K562 (cell line): ENCODE measurements around the gene NR1D1. TPM values are rescaled to one million over a fixed set of nuclear protein-coding genes. Genes with fewer than 3 reads are reported as not detected.

Experiments used
- ATAC-seq: fragments of 200-7000 bp; cut with Tn5 transposase; 3 replicates; pipeline ENCODE4 v1.9.1; 2020; ENCODE audit warnings: moderate library complexity
- BruUV-seq: library from RNA; stranded (reverse); fragments of 400-500 nt; replicated peaks from 2 replicates; lab custom pipeline; 2021; lab: Mats Ljungman, UMichigan
- CTCF ChIA-PET: fragments of 300-600 bp; formaldehyde crosslinking; extraction: SDS; loops from one replicate; lab custom pipeline; 2021; ENCODE audit warnings: low intra/inter-chr PET ratio; lab: Yijun Ruan, JAX
- POLR2A ChIA-PET: fragments of 300-600, 350-650 bp; sonication (Branson Sonifier 250); formaldehyde crosslinking; extraction: SDS; loops from one replicate; lab custom pipeline; 2021; ENCODE audit warnings: antibody characterized with exemption, inconsistent platforms; lab: Yijun Ruan, JAX
- DNase-seq, 4 experiments: peaks; one replicate each; pipeline versions ENCODE4 v3.0.0 to v3.0.0-alpha.2; 2011 to 2018; ENCODE audit warnings: low spot score in 3 of 4, mixed read lengths in 3 of 4; ENCODE audit errors: extremely low read depth in 1 of 4
- FAIRE-seq: peaks from 2 replicates; lab custom pipeline; 2011; peaks lifted over from hg19 to GRCh38; lab: Jason Lieb, UNC
- H2AFZ ChIP-seq: 2 replicates; pipeline ENCODE4 v1.6.0; 2011; ENCODE audit warnings: low read depth, low read length, control low read depth, inconsistent platforms
- H3K27ac ChIP-seq: fragments of 200-600 bp; 3 replicates; pipeline ENCODE4 v1.8.0; 2011; ENCODE audit warnings: low read depth, mild to moderate bottlenecking, control low read depth, inconsistent platforms, low read length, moderate library complexity, mixed read lengths; ENCODE audit errors: extremely low read depth
- H3K27me3 ChIP-seq, 2 experiments: fragments of 300-600 bp in 1 of 2; 2 replicates in 1 of 2; 3 replicates in 1 of 2; pipeline versions ENCODE4 v1.6.0 to v1.8.0; 2011; ENCODE audit warnings: inconsistent platforms in 2 of 2, low read length in 2 of 2, mild to moderate bottlenecking in 1 of 2, mixed read lengths in 1 of 2, moderate library complexity in 1 of 2; ENCODE audit not compliant: control insufficient read depth in 2 of 2, insufficient read depth in 2 of 2
- H3K36me3 ChIP-seq: fragments of 300-600 bp; 3 replicates; pipeline ENCODE4 v1.8.0; 2011; ENCODE audit warnings: mild to moderate bottlenecking, low read length, inconsistent platforms; ENCODE audit not compliant: control insufficient read depth, insufficient read depth
- H3K4me1 ChIP-seq, 2 experiments: fragments of 200-600 bp in 1 of 2; replicated peaks in 1 of 2; 2 replicates in 1 of 2; 3 replicates in 1 of 2; pipeline versions ENCODE4 v1.5.1 to v1.8.0; 2011; ENCODE audit warnings: inconsistent platforms in 2 of 2, low read length in 2 of 2, mild to moderate bottlenecking in 1 of 2, mixed read lengths in 1 of 2, moderate library complexity in 1 of 2; ENCODE audit not compliant: control insufficient read depth in 2 of 2, insufficient read depth in 2 of 2
- H3K4me2 ChIP-seq: 2 replicates; pipeline ENCODE4 v1.6.1; 2011; ENCODE audit warnings: low read length, control low read depth, inconsistent platforms, mixed read lengths; ENCODE audit not compliant: insufficient read depth
- H3K4me3 ChIP-seq: fragments of 200-600 bp; sonication (generic), shearing (Covaris generic); 2 replicates; pipeline ENCODE4 v1.5.1; 2016; ENCODE audit warnings: control low read depth, inconsistent platforms
- H3K79me2 ChIP-seq: fragments of 200-600 bp; 3 replicates; pipeline ENCODE4 v1.8.0; 2011; ENCODE audit warnings: low read length, inconsistent platforms; ENCODE audit not compliant: control insufficient read depth, insufficient read depth
- H3K9ac ChIP-seq, 2 experiments: 2 replicates each; pipeline versions ENCODE4 v1.6.0 to v1.6.1; 2011; ENCODE audit warnings: low read depth in 2 of 2, low read length in 2 of 2, control low read depth in 1 of 2, inconsistent platforms in 1 of 2, mild to moderate bottlenecking in 1 of 2, mixed read lengths in 1 of 2; ENCODE audit not compliant: insufficient read depth in 1 of 2
- H3K9me1 ChIP-seq: one replicate; pipeline ENCODE4 v1.6.0; 2011; ENCODE audit warnings: inconsistent platforms, mild to moderate bottlenecking, low read length, moderate library complexity; ENCODE audit not compliant: control insufficient read depth, insufficient read depth
- H3K9me3 ChIP-seq: replicated peaks from 2 replicates; pipeline ENCODE4 v1.5.1; 2011; ENCODE audit warnings: low read depth, low read length, inconsistent platforms; ENCODE audit not compliant: control insufficient read depth, insufficient read depth
- H4K20me1 ChIP-seq: replicated peaks from 2 replicates; pipeline ENCODE4 v1.6.1; 2011; ENCODE audit warnings: low read length, inconsistent platforms, mixed read lengths; ENCODE audit not compliant: control insufficient read depth, insufficient read depth
- CBX5 ChIP-seq: IDR thresholded peaks from 2 replicates; pipeline ENCODE4 v1.6.1; 2014; ENCODE audit warnings: low read depth, borderline replicate concordance
- KAT2B ChIP-seq: IDR thresholded peaks from one replicate; pipeline ENCODE4 v1.6.1; 2012; ENCODE audit warnings: low read depth, mild to moderate bottlenecking, control low read depth, inconsistent platforms, low read length, moderate library complexity
- MNT ChIP-seq, 2 experiments: fragments of 450-650 bp; conservative IDR thresholded peaks; 2 replicates each; pipeline ENCODE4 v1.6.1; 2017; ENCODE audit warnings: mild to moderate bottlenecking in 2 of 2, moderate library complexity in 2 of 2
- PML ChIP-seq: IDR thresholded peaks from 2 replicates; pipeline ENCODE4 v1.6.1; 2012; ENCODE audit warnings: low read length, inconsistent platforms
- POLR2G ChIP-seq: fragments of 200-400 bp; formaldehyde crosslinking; IDR thresholded peaks from 2 replicates; pipeline ENCODE4 v1.6.1; 2017; ENCODE audit warnings: low read depth, mild to moderate bottlenecking, antibody characterized with exemption, low read length, moderate library complexity
- RBFOX2 ChIP-seq: fragments of 200-400 bp; formaldehyde crosslinking; IDR thresholded peaks from 2 replicates; pipeline ENCODE4 v1.6.1; 2017; ENCODE audit warnings: low read depth, mild to moderate bottlenecking, low read length, moderate library complexity
- SIX5 ChIP-seq, 2 experiments: IDR thresholded peaks; 2 replicates each; pipeline ENCODE4 v1.6.1; 2011; ENCODE audit warnings: low read length in 2 of 2, borderline replicate concordance in 1 of 2, low read depth in 1 of 2, mild to moderate bottlenecking in 1 of 2, moderate library complexity in 1 of 2; ENCODE audit not compliant: insufficient read depth in 1 of 2
- TBL1XR1 ChIP-seq, 2 experiments: IDR thresholded peaks; 2 replicates each; pipeline ENCODE4 v1.6.1; 2012; ENCODE audit warnings: improper control_type of control experiment in 2 of 2, low read length in 2 of 2, mild to moderate bottlenecking in 1 of 2
- XRCC5 ChIP-seq: fragments of 200-400 bp; formaldehyde crosslinking; IDR thresholded peaks from 2 replicates; pipeline ENCODE4 v1.6.1; 2017; ENCODE audit warnings: low read depth, mild to moderate bottlenecking, low read length
- ZNF507 ChIP-seq: conservative IDR thresholded peaks from 2 replicates; pipeline ENCODE4 v1.6.1; 2017; ENCODE audit warnings: missing genetic modification characterization, missing compliant biosample characterization
- WGBS: fragments of 100-300 bp; shearing (Covaris generic); methylation state at CpG from one replicate; pipeline ENCODE4 v1.1.6; 2016; ENCODE audit warnings: low coverage, mixed read lengths; ENCODE audit not compliant: insufficient coverage; ENCODE audit errors: missing lambda C conversion rate; 5-methylcytosine and 5-hydroxymethylcytosine counted together
- in situ Hi-C: fragments of 300-500 bp; cut with MboI; formaldehyde crosslinking; loops from 4 replicates; pipeline ENCODE4 v1.15.0; 2018; ENCODE audit warnings: inconsistent platforms, mixed read lengths
- intact Hi-C: fragments of 100-400 bp; cut with micrococcal nuclease; formaldehyde crosslinking; loops from 2 replicates; pipeline ENCODE4 v1.14.2; 2022
- polyA plus RNA-seq, 8 experiments: library from polyadenylated mRNA; depleted of rRNA in 4 of 8; stranded (reverse) in 5 of 8; unstranded in 3 of 8; fragments of >200 nt; fragmentation: Nextera tagmentation in 2 of 8; fragmentation: Illumina TruSeq in 1 of 8; extraction: Ambion mirVana in 2 of 8; extraction: Trizol in 1 of 8; gene quantifications; 2 replicates each; pipeline versions ENCODE4 v1.2.1 to v1.2.3, GENCODE V29; 2011 to 2014; ENCODE audit warnings: inconsistent platforms in 1 of 8, missing spikeins in 1 of 8
- total RNA-seq, 7 experiments: library from RNA; depleted of rRNA in 6 of 7; stranded (reverse); fragments of >200 nt in 6 of 7; fragmentation: Illumina TruSeq in 2 of 7; extraction: Trizol in 2 of 7; gene quantifications; 2 replicates each; pipeline versions ENCODE4 v1.2.1 to v1.2.3, GENCODE V29; 2011 to 2021; ENCODE audit warnings: low replicate concordance in 1 of 7
- TF ChIP-seq, protein P1 (sequence below): sonication (generic); formaldehyde crosslinking; IDR thresholded peaks from 2 replicates; pipeline ENCODE4 v1.8.1; 2022; ENCODE audit warnings: missing genetic modification reagents

NR1D1 gene
- total and polyA plus RNA-seq, 9 of the 15 experiments (the other 6 are each of a cell fraction or from before 2014, with no cell fraction given), result 0.25 to 7.7 (median 0.65) TPM

DNA sequence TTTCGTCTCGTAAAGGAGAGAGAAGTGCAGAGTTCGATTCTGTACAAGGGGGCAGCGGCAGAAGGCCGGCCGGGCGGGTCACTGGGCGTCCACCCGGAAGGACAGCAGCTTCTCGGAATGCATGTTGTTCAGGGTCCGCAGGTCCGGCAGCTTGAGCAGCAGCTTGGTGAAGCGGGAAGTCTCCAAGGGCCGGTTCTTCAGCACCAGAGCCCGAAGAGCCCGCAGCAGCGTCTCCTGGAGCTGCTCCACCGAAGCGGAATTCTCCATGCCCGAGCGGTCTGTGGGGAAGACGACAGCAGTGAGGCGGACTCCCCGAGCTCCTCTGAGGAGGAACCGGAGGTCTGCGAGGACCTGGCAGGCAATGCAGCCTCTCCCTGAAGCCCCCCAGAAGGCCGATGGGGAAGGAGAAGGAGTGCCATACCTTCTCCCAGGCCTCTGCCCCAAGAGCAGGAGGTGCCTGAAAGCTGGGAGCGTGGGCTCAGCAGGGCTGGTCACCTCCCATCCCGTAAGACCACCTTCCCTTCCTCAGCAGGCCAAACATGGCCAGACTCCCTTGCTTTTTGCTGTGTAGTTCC, 7.3 kb downstream of the NR1D1 start:
- H3K9me1 ChIP-seq, result peaks cover 1% of the 10 kb centered on the region
- ChIA-PET CTCF (no interaction called here), POLR2A (interaction anchor here (0.6 to 2.2 kb wide), 7 partner anchors 10 to 405 kb away, joined by 3 to 9 read pairs (median 5); partner anchors contain the start of gene PGAP3)
- BruUV-seq, result no TSS peak
- H3K36me3 ChIP-seq, result peaks cover 81% of the 10 kb centered on the region; the same call in 2 of the 3 replicates
- H3K4me1 ChIP-seq, result peaks cover 8 to 43% of the 10 kb centered on the region in 2 experiments
- no peaks in the 10 kb centered on the region for H3K27me3 ChIP-seq
- H3K79me2 ChIP-seq, result peaks cover 9% of the 10 kb centered on the region
- intact Hi-C loops (no loop called here), in situ Hi-C loops (no loop called here)
- no peak overlapping the region for H3K4me3 ChIP-seq
- H3K9me3 ChIP-seq, result no peaks in the 10 kb centered on the region
- FAIRE-seq (no peak), ATAC-seq (no peak), DNase-seq (no peak)
- no peak overlapping the region for H2AFZ ChIP-seq
- 95% methylated on average over 20 of the region's 29 CpGs for WGBS
- H3K4me2 ChIP-seq, result no peak overlapping the region
- no peaks in the 10 kb centered on the region for H4K20me1 ChIP-seq
- H3K9ac ChIP-seq, result no peak overlapping the region; a peak in 1 of 4 replicates
- H3K27ac ChIP-seq, result no peak overlapping the region
- TF ChIP-seq RBFOX2 (0 out of 2 replicates have a peak, but pooled peaks have one; percentile 22), TBL1XR1 (IDR thresholded peaks at IDR 0.05; ENCODE audit: low read length in 2 of 2) (no peak), POLR2G (peak; percentile 50)

GRCh38 chr17:40092581-40092980, 7.8 kb downstream of the NR1D1 start:
- Histone ChIP-seq H3K36me3 (peaks cover 81% of the 10 kb centered on the region; the same call in 2 of the 3 replicates), H3K4me2 (no peak overlapping the region), H3K9me1 (no peaks in the 10 kb centered on the region), H3K27ac (no peak overlapping the region), H3K9ac (no peak overlapping the region), H3K9me3 (no peaks in the 10 kb centered on the region), H4K20me1 (no peaks in the 10 kb centered on the region), H3K4me1 (peaks cover 3 to 40% of the 10 kb centered on the region in 2 experiments; a peak in 4 of 5 replicates), H3K4me3 (no peak overlapping the region), H3K79me2 (peaks cover 4% of the 10 kb centered on the region; the same call in 2 of the 3 replicates), H3K27me3 (no peaks in the 10 kb centered on the region), H2AFZ (no peak overlapping the region)
- in situ Hi-C loops, result no loop called here
- no peak for ATAC-seq
- no TSS peak for BruUV-seq
- TF ChIP-seq ZNF507 (tag) (no peak), KAT2B (no peak), XRCC5 (no peak), MNT (conservative IDR thresholded peaks at IDR 0.05) (no peak), CBX5 (no peak), PML (no peak), SIX5 (IDR thresholded peaks at IDR 0.05; ENCODE audit: borderline replicate concordance in 1 of 2, insufficient read depth in 1 of 2, low read depth in 1 of 2, low read length in 2 of 2) (no peak)
- TF ChIP-seq, protein P1, sequence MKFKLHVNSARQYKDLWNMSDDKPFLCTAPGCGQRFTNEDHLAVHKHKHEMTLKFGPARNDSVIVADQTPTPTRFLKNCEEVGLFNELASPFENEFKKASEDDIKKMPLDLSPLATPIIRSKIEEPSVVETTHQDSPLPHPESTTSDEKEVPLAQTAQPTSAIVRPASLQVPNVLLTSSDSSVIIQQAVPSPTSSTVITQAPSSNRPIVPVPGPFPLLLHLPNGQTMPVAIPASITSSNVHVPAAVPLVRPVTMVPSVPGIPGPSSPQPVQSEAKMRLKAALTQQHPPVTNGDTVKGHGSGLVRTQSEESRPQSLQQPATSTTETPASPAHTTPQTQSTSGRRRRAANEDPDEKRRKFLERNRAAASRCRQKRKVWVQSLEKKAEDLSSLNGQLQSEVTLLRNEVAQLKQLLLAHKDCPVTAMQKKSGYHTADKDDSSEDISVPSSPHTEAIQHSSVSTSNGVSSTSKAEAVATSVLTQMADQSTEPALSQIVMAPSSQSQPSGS (CRISPR knock-in tag), result no peak
- POLR2A ChIA-PET, result interaction anchor here (1.2 to 2.2 kb wide), 3 partner anchors 9 to 24 kb away, joined by 3 to 8 read pairs (median 6); no protein-coding TSS in a partner anchor
- FAIRE-seq, result no peak
- intact Hi-C loops, result no loop called here
- WGBS, result 61% methylated on average over 3 of the region's 3 CpGs
- DNase-seq, result no peak
- CTCF ChIA-PET, result no interaction called here
